GM12872 (cell line): Measurements from ENCODE around the gene STARD10.

Experiments used
- CTCF ChIP-seq: IDR thresholded peaks from 3 replicates; pipeline ENCODE4 v1.5.1; 2011; ENCODE audit warnings: low read depth, mild to moderate bottlenecking, low read length, moderate library complexity; ENCODE audit not compliant: insufficient read depth

STARD10 gene

GRCh38 chr11:72824020-72824419 lies 30.2 kb upstream of the STARD10 start:
- TF ChIP-seq CTCF, result no peak

- TF ChIP-seq CTCF, result no peak
These were observed 29.4 kb upstream of the STARD10 start for GRCh38 chr11:72823105-72823804.

GRCh38 chr11:72821920-72822799 lies 28.3 kb upstream of the STARD10 start:
- TF ChIP-seq CTCF, result no peak; the same call in 2 of the 3 replicates

GRCh38 chr11:72821221-72821919 lies 27.5 kb upstream of the STARD10 start:
- no peak for TF ChIP-seq CTCF

- TF ChIP-seq CTCF, result no peak
These were observed 26.7 kb upstream of the STARD10 start for GRCh38 chr11:72820439-72821139.

GRCh38 chr11:72818971-72819370 lies 25.1 kb upstream of the STARD10 start:
- no peak for TF ChIP-seq CTCF
